Measurements from ENCODE around the gene MIB2.

- TF ChIP-seq CTCF (IDR thresholded peaks at IDR 0.05): no peak
- TF ChIP-seq POLR2A (IDR thresholded peaks at IDR 0.05): no peak
These were observed 5.3 kb upstream of the MIB2 start for GRCh38 chr1:1609822-1610485.
